ENCODE data around the gene KRTCAP3.

Gene KRTCAP3

GRCh38 chr2:27441226-27441926 lies 805 bp upstream of the KRTCAP3 start:
- no peak for DNase-seq

- no peak for DNase-seq
Measured at GRCh38 chr2:27442920-27443282, 720 bp downstream of the KRTCAP3 start.

- no peak for DNase-seq
Measured at GRCh38 chr2:27445155-27445554, 3.0 kb downstream of the KRTCAP3 start.

GRCh38 chr2:27445615-27446014 lies 3.4 kb downstream of the KRTCAP3 start:
- no peak for DNase-seq

DNA sequence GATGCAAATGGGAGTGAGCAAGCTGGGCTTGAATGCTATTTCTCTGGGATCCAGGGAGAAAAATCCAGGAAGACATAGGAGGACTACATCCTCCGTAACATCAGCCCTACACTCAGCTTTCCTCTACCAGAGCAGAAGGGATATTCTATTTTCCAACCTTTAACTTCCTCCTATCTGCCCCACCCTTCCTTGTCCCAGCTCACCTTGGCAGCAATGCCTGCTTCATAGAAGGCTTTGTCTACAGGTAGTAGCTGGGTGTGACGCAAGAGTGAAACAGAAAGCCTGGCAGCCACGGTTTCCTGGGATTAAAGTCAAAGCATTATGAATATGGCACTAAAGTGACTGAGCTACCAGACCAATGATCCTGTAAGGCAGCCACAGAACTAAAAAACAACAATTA lies 3.9 kb downstream of the KRTCAP3 start:
- DNase-seq, result no peak

- no peak for DNase-seq
Measured at GRCh38 chr2:27448381-27448780, 6.2 kb downstream of the KRTCAP3 start.

- DNase-seq, result no peak
Measured at GRCh38 chr2:27451095-27451494, 8.9 kb downstream of the KRTCAP3 start.

- no peak for DNase-seq
Measured at GRCh38 chr2:27453968-27454367, 11.8 kb downstream of the KRTCAP3 start.

DNA sequence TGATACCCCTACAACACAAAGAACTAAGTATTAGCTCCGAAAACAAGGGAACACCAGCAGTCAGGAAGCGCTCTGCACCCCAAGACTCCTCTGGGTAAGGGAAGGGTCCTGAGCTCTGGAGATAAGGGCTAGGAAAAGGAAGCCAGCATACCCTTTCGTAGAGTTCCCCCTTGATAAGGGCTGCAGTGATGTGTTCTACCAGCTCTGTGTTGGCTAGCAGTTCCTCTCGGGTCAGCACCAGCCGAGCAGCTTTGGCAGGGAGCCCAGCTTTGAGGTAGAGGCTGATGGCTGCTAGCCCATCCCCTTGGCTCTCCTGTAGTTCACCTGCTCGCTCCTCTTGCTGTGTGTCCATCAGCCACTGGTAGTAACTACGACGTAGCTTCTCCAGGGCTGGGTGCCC lies 18.9 kb downstream of the KRTCAP3 start:
- no peak for DNase-seq

GRCh38 chr2:27464443-27464842 lies 22.3 kb downstream of the KRTCAP3 start:
- no peak for DNase-seq

- DNase-seq, result no peak
Measured at GRCh38 chr2:27471961-27472360, 29.8 kb downstream of the KRTCAP3 start.

GRCh38 chr2:27485496-27485895 lies 43.3 kb downstream of the KRTCAP3 start:
- DNase-seq, result no peak

DNA sequence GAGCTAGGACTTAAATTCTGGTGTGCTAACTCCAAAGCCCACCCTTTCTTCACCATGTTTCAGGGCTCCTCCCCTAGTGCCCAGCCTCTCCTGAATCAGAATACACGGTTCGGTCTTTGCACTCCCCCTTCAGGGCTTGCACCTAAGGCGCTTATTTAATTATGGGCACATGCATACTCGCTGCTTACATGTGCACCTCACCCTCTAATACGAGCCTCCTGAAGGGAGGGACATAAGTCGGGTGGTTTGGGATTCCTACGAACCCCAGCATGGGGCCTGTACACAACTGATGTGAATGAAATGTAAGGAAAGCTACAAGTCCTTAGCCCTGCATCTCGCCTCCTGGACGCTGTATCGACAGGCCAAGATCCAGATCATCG lies 46.9 kb downstream of the KRTCAP3 start:
- no peak for DNase-seq

DNA sequence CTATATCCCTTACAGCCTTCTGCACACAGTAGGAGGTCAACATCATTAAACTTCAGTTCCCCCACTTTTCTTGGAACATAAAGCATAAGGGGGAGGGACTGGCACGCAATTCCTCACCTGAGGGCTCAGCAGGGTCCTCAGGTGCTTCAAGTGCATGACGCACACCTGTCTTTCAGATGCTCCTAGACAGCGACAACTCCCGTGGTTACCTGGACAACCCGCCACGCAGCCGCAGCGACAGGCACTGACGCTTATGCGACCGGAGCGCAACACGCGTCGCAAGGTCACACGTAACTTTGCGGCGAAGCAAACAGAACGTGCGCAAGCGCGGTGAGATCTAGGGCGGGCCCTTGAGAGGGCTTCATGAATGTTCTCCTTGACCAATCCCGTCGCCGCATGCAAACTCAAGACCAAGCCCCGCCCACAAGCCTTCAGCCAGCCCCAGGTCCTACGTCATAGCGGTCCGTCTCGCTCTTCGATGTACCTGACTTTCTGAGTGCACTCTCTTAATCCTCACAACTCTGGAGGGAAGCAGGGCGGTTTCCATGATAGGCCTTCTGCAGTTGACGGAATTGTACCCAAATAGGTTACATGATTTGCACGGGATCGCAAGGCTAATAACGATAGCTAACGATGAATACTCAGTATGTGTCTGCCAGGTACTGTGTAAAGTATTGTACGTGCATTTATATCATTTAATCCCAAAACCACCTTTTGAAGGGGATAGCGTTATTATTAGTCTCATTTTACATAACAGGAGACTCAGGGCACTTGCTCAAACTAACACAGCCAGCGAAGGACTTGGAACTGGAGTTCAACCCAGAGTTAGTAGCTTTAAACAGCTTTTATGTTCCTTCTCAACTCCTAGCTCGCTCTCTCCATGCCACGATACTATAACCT lies 47.6 kb downstream of the KRTCAP3 start, which contains the start of gene IFT172:
Gene IFT172 (minus strand): TSS at position 246 of the 900 bp plus-strand sequence. CDS start 90 bp downstream, at position 156.
- DNase-seq, result peak; percentile 98

DNA sequence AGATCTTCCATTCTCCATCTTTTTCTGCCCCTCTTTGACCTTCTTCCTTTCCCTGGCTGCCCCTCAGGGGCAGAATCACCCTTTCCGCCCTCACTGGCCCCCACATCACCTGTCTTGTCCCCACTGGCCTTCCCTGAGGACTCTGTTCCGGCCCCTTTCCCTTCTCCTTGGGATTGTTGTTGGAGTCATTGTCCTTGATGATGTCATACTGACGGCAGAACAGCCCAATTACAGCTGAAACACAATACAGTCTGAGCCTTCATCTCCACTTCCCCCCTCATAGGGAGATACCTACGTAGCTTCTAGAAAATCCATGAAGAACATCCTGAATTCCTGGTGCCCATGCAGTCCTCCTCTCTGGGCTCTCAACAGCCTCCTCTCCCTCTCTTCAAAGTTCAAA lies 50.4 kb downstream of the KRTCAP3 start:
- DNase-seq, result no peak

DNA sequence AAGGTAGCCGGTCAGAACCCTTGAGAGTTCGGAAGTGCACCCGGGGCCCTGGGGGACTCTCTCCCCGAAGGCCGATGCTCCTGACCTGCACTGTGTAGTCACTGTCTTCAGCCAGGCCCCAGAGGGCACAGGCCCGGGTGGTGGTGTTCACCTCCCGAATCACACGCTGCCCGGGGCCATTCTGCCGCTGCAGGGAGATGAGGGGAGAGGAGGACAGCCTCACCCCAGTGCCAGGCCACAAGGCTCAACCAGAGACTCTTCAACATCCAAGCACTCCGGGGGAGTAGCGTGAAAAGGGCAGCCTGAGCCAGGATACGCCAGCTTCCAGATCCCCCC lies 51.7 kb downstream of the KRTCAP3 start:
- no peak for DNase-seq
